OCI-LY7 (cell line): ENCODE data around the gene FAM162A. TPM values are rescaled to one million over a fixed set of nuclear protein-coding genes. Genes with fewer than 3 reads are reported as not detected.

Experiments used
- Bru-seq: library from RNA; stranded (reverse); fragments of 400-500 nt; gene quantifications from one replicate; lab custom pipeline; 2021; lab: Mats Ljungman, UMichigan
- BruChase-seq, 2 experiments: library from RNA; stranded (reverse); fragments of 400-500 nt; gene quantifications; one replicate each; lab custom pipeline; 2021; lab: Mats Ljungman, UMichigan
- BruUV-seq: library from RNA; stranded (reverse); fragments of 400-500 nt; replicated peaks from 2 replicates; lab custom pipeline; 2021; lab: Mats Ljungman, UMichigan
- CTCF ChIA-PET: fragments of 300-600 bp; sonication (Branson Sonifier 250); formaldehyde crosslinking; loops from one replicate; lab custom pipeline; 2022; ENCODE audit warnings: antibody characterized with exemption; ENCODE audit not compliant: unreplicated experiment; lab: Charles Lee
- POLR2A ChIA-PET: fragments of 300-600 bp; sonication (Branson Sonifier 250); formaldehyde crosslinking; loops from one replicate; lab custom pipeline; 2022; ENCODE audit warnings: antibody characterized with exemption; lab: Charles Lee
- DNase-seq: peaks from one replicate; pipeline ENCODE4 v3.0.0-alpha.2; 2015; ENCODE audit warnings: low spot score
- H2AFZ ChIP-seq: fragments of 200-600 bp; sonication (generic), shearing (Covaris generic); 2 replicates; pipeline ENCODE4 v1.6.1; 2014; ENCODE audit warnings: mild to moderate bottlenecking, antibody characterized with exemption, low read length, moderate library complexity
- H3K27ac ChIP-seq: fragments of 200-600 bp; sonication (generic); 2 replicates; pipeline ENCODE4 v1.5.1; 2014; ENCODE audit warnings: mixed run types, low read depth, mild to moderate bottlenecking, moderate library complexity, low read length, inconsistent platforms; ENCODE audit not compliant: poor library complexity, severe bottlenecking
- H3K36me3 ChIP-seq: fragments of 200-600 bp; sonication (generic); 2 replicates; pipeline ENCODE4 v1.6.1; 2014; ENCODE audit warnings: mild to moderate bottlenecking, antibody characterized with exemption, low read length, moderate library complexity, mixed read lengths; ENCODE audit not compliant: insufficient read depth
- H3K4me1 ChIP-seq: fragments of 200-600 bp; sonication (generic); 2 replicates; pipeline ENCODE4 v1.5.1; 2014; ENCODE audit warnings: mild to moderate bottlenecking, low read length; ENCODE audit not compliant: insufficient read depth, poor library complexity, severe bottlenecking
- H3K4me2 ChIP-seq: fragments of 200-600 bp; sonication (generic); 2 replicates; pipeline ENCODE4 v1.6.1; 2014; ENCODE audit warnings: mild to moderate bottlenecking, low read length
- H3K4me3 ChIP-seq: fragments of 200-600 bp; sonication (generic); 2 replicates; pipeline ENCODE4 v1.5.1; 2014; ENCODE audit warnings: mild to moderate bottlenecking, low read depth, low read length; ENCODE audit not compliant: poor library complexity, severe bottlenecking
- H3K79me2 ChIP-seq: fragments of 200-600 bp; sonication (generic); 2 replicates; pipeline ENCODE4 v1.6.1; 2016; ENCODE audit warnings: low read depth, mild to moderate bottlenecking, low read length, moderate library complexity, mixed read lengths; ENCODE audit not compliant: insufficient read depth
- H3K9me2 ChIP-seq: fragments of 200-600 bp; sonication (generic); 2 replicates; pipeline ENCODE4 v1.6.1; 2016; ENCODE audit warnings: mild to moderate bottlenecking, low read length, mixed read lengths; ENCODE audit not compliant: insufficient read depth
- H3K9me3 ChIP-seq: fragments of 200-600 bp; sonication (generic); 2 replicates; pipeline ENCODE4 v1.6.1; 2014; ENCODE audit warnings: mild to moderate bottlenecking, mixed run types, low read length, mixed read lengths
- H4K20me1 ChIP-seq: fragments of 200-600 bp; sonication (generic); 2 replicates; pipeline ENCODE4 v1.6.1; 2014; ENCODE audit warnings: mild to moderate bottlenecking, antibody characterized with exemption, low read length, moderate library complexity, mixed read lengths; ENCODE audit not compliant: insufficient read depth
- EZH2phosphoT487 ChIP-seq: fragments of 200-600 bp; sonication (generic); IDR thresholded peaks from 2 replicates; pipeline ENCODE4 v1.6.1; 2018; ENCODE audit warnings: low read depth, borderline replicate concordance, mild to moderate bottlenecking, mixed run types, antibody characterized with exemption, low read length, moderate library complexity, mixed read lengths
- intact Hi-C: fragments of 100-400 bp; cut with micrococcal nuclease; formaldehyde crosslinking; loops from one replicate; pipeline ENCODE4 v1.10.0; 2022; ENCODE audit not compliant: unreplicated experiment
- long read RNA-seq: library from polyadenylated mRNA; stranded (forward); transcript quantifications from one replicate; pipeline ENCODE4 v2.0.0, GENCODE V29; 2022
- total RNA-seq, 2 experiments: library from RNA; depleted of rRNA in 1 of 2; stranded (reverse); fragments of >200 nt in 1 of 2; shearing (Covaris generic) in 1 of 2; gene quantifications; 2 replicates each; pipeline ENCODE4 v1.2.3, GENCODE V29; 2014 to 2022
- TF ChIP-seq, protein P1 (sequence below): fragments of 200-600 bp; sonication (generic); conservative IDR thresholded peaks from 2 replicates; pipeline ENCODE4 v1.5.1; 2014; ENCODE audit warnings: mild to moderate bottlenecking, antibody characterized with exemption, low read length, moderate library complexity, mixed read lengths

Gene FAM162A
- 27.9 and 43.2 TPM in 2 replicates for total RNA-seq (2014; rRNA removed; shearing (Covaris generic))
- 36.0 and 61.1 TPM in 2 replicates for total RNA-seq (2022)
- percentile 71 among the genes with signal in this experiment for Bru-seq, nascent RNA
- percentile 59 among the genes with signal in this experiment for BruChase-seq, experiment 1, labeled RNA remaining after a 6-hour chase
- BruChase-seq, experiment 2, labeled RNA remaining after a 2-hour chase = percentile 55 among the genes with signal in this experiment
- long read RNA-seq, transcript FAM162A-203 (5 exons, 3,052 nt) = major isoform, 48 of 57 reads
- long read RNA-seq, partial matches to known transcripts = 1 of 57 reads
- long read RNA-seq, other reads (novel, unspliced or antisense) = 5 of 57 reads

DNA sequence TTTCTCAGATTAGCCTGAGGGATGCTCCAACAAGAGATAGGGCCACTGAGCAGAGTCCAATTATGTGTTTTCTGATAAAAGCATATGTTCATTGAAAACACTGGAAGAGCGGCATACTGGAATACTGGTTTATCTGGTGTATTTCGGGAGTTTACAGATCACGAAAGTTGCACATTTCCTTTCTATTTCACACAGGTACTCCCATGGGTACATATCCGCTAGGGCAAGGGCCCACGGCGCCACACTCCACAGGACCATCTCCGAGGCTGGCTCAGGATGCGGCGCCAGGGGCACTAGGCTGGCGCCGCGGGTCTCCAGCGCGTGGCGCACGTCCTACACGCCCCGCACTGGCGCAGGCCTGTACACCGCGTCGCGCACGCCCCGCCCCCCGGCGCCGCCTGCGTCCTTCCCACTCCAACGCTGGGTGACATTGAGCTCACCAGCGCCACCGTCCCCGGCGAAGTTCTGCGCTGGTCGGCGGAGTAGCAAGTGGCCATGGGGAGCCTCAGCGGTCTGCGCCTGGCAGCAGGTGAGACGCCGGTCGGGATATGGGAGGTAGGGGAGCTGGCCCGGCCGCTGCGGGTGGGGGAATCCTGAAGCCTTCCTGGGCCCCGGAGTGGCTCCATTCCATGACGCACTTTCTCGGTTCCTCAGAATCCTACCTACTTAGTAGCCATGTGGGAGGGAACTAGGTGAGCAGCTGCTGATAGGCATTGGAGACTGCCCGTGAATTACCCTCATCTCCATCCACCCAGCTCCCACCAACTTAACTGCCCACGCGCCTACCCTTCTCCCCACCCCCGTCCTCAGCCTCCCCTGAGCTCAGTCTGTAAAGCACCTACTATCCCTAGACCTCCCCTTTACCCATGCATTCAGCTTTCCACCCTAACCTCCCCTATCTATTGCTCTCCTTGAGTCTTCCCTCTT, at the start of gene FAM162A:
TSS of gene FAM162A (plus strand) at position 412 of the 927 bp plus-strand sequence. CDS start at position 496, 84 bp downstream.
- H3K27ac ChIP-seq = peak within 1 kb of the TSS; percentile 74
- TF ChIP-seq, protein P1, sequence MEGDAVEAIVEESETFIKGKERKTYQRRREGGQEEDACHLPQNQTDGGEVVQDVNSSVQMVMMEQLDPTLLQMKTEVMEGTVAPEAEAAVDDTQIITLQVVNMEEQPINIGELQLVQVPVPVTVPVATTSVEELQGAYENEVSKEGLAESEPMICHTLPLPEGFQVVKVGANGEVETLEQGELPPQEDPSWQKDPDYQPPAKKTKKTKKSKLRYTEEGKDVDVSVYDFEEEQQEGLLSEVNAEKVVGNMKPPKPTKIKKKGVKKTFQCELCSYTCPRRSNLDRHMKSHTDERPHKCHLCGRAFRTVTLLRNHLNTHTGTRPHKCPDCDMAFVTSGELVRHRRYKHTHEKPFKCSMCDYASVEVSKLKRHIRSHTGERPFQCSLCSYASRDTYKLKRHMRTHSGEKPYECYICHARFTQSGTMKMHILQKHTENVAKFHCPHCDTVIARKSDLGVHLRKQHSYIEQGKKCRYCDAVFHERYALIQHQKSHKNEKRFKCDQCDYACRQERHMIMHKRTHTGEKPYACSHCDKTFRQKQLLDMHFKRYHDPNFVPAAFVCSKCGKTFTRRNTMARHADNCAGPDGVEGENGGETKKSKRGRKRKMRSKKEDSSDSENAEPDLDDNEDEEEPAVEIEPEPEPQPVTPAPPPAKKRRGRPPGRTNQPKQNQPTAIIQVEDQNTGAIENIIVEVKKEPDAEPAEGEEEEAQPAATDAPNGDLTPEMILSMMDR = peak; percentile 80
- no peak for TF ChIP-seq EZH2phosphoT487
- no peaks in the 10 kb centered on the region for H3K9me3 ChIP-seq
- no TSS peak for BruUV-seq
- H3K9me2 ChIP-seq = no peaks in the 10 kb centered on the region
- intact Hi-C loops = loop anchor here (1.0 to 10.0 kb wide), 5 partner anchors 32 to 838 kb away; partner anchors contain the start of genes KPNA1, SEC22A and WDR5B
- H3K36me3 ChIP-seq = peaks cover 40% of the 10 kb centered on the region
- ChIA-PET POLR2A (interaction anchor here (0.5 to 4.1 kb wide), 23 partner anchors 9 to 580 kb away, joined by 3 to 44 read pairs (median 4); partner anchors contain the start of genes KPNA1, PARP14 and WDR5B), CTCF (interaction anchor here (1.0 to 1.3 kb wide), 6 partner anchors 9 to 837 kb away, joined by 3 to 8 read pairs (median 4); partner anchors contain the start of gene WDR5B)
- H3K4me2 ChIP-seq = peak within 1 kb of the TSS; percentile 98
- H2AFZ ChIP-seq = peak within 1 kb of the TSS; percentile 91
- H3K79me2 ChIP-seq = peaks cover 61% of the 10 kb centered on the region
- DNase-seq = peak; percentile 96
- peaks cover 4% of the 10 kb centered on the region; the same call in 1 of the 2 replicates for H4K20me1 ChIP-seq
- H3K4me3 ChIP-seq = peak within 1 kb of the TSS; percentile 83
- peaks cover 47% of the 10 kb centered on the region for H3K4me1 ChIP-seq

GRCh38 chr3:122342803-122343202, 41.2 kb upstream of the FAM162A start:
- TF ChIP-seq EZH2phosphoT487 = no peak
- TF ChIP-seq, protein P1 = no peak
- Histone ChIP-seq H3K4me2 (no peak overlapping the region), H4K20me1 (no peaks in the 10 kb centered on the region), H3K4me1 (no peaks in the 10 kb centered on the region), H3K4me3 (no peak overlapping the region), H3K36me3 (no peaks in the 10 kb centered on the region), H3K79me2 (no peaks in the 10 kb centered on the region), H3K9me2 (no peaks in the 10 kb centered on the region), H3K9me3 (peaks cover 8% of the 10 kb centered on the region; the same call in 1 of the 2 replicates), H3K27ac (no peak overlapping the region), H2AFZ (no peak overlapping the region)
- CTCF ChIA-PET = no interaction called here
- intact Hi-C loops = no loop called here
- no TSS peak for BruUV-seq
- POLR2A ChIA-PET = no interaction called here
- DNase-seq = no peak
